NCI-H2227 (cell line): Measurements from ENCODE around the gene RTN4.

ENCODE experiments used
- DNase-seq: peaks from one replicate; lab custom pipeline; 2025; ENCODE audit not compliant: unreplicated experiment; lab: John Stamatoyannopoulos, UW

RTN4 gene

DNA sequence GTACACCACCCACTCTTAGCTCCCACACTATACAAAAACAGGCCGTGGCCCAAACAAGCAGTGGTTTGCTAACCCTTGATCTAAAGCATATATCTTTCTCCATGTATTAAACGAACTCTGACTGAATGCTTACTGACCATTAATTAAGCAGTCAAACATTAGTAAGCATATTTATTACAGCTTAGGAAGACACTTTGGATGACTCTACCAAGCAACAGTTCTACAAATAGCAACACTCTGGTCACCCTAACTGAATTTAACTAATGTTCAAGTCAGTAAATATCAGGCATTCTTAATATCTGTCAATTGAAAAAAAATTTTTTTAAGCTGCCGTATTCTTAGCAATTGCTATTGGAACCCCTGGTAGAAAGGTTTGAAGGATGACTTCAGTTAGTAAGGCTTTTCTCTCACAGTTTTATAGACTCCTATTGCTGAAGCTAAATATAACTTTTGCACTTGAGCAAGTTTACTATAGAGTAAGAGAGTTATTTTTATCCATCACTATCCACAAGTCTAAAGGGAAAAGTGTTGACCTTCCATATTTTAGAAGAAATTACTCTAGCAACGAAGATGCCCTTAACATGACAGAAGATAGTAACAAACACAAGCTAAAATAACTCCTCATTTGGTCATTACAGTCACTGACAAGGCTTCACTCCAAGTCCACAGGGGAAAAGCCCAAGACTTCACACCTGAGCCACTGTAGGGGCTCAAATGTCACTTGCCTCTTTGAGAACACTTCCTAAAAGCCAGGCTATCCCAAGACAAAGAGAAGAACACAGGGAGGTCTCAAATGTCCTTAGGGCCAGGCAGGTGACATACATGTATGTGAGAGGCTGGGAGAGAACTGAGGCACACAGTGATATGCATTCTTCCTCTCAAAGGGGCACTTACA is 74.4 kb downstream of the RTN4 start:
- DNase-seq: no peak

GRCh38 chr2:54975175-54975574 is 75.1 kb downstream of the RTN4 start:
- no peak for DNase-seq

GRCh38 chr2:54969940-54970338 is 80.3 kb downstream of the RTN4 start:
- DNase-seq: no peak

- DNase-seq: no peak
These were observed 80.8 kb downstream of the RTN4 start for GRCh38 chr2:54969295-54969939.

GRCh38 chr2:54968561-54969218 is 81.6 kb downstream of the RTN4 start:
- DNase-seq: no peak

GRCh38 chr2:54967759-54968365 is 82.4 kb downstream of the RTN4 start:
- DNase-seq: no peak

DNA sequence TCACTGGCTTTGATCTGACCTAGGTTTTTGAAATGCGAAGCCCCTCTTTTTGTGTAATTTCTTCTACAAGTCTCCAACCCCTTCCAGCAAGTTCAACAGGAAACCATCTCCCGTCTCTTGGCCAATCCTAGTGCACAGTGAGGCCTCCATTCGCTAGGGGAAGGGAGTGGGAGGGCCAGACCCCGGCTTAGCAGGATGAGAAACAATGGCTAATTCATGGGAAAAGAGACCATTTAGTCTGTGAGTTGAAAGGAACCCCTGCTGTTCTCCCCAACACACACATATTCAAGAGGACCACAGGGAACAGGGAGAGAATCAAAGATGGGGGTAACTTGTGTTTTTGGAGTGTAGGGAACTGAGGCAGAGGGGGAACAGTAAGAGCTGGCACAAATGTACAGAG is 83.0 kb downstream of the RTN4 start:
- no peak for DNase-seq

- DNase-seq: no peak
These were observed 83.4 kb downstream of the RTN4 start for GRCh38 chr2:54966837-54967236.

DNA sequence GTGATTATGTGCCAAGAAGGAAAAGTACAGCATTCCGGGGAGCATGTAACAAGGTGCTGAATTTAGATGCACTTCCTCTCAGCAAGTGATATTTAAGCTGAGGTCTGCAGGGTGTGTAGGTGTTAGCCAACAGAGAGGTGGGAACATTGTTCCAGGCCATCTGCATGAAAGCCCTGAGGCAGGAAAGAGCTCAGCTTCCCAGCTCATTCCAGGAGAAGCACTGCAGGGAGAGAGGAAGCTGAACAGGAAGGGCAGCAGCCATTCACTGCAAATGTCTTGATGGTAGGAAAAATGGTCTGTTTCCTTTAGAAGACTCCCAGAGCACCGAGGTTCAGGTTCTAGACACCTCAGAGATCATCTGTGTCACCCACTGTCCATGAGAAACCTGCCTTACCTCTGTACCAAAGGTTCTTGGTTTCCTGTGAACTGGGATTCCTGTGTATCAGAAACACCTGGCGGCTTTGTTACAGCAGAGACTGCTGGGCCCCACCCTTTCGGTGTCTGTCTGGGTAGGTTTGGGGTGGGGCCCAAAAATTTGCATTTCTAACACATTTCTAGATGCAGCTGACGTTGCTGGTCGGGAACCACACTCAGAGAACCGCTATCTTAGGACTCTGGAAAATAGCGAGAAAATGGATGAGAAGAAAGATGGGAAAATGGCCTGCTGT is 84.0 kb downstream of the RTN4 start:
- no peak for DNase-seq

DNA sequence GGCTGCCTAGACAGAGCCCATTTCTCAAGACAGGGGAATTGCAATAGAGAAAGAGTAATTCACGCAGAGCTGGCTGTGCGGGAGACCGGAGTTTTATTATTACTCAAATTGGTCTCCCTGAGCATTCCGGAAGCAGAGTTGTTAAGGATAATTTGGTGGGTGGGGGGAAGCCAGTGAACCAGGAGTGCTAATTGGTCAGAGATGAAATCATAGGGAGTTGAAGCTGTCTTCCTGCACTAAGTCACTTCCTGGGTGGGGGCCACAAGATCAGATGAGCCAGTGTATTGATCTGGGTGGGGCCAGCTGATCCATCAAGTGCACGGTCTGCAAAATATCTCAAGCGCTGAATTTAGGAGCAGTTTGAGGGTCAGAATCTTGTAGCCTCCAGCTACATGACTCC is 84.8 kb downstream of the RTN4 start:
- DNase-seq: no peak

- DNase-seq: no peak
These were observed 85.4 kb downstream of the RTN4 start for GRCh38 chr2:54964816-54965215.

- DNase-seq: no peak
These were observed 86.0 kb downstream of the RTN4 start for GRCh38 chr2:54964271-54964670.

DNA sequence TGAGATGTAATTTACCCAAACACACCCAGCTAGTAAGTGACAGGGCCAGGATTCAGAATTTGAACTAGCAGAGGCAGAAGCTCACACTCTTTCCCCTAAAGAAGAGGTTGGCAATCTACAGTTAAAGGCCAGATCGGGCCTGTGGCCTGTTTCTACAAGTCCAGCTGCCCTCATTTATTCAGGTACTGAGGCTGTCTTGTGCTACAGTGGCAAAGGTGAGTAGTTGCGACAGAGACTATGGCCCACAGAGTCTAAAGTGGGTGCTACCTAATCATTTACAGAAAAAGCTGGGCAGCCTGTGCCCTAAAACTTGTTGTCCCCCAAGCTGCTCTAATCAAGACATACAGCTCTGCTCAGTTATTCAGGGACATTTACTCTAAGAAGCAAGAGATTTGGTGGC is 86.8 kb downstream of the RTN4 start:
- no peak for DNase-seq

GRCh38 chr2:54962935-54963440 is 87.3 kb downstream of the RTN4 start:
- DNase-seq: no peak

DNA sequence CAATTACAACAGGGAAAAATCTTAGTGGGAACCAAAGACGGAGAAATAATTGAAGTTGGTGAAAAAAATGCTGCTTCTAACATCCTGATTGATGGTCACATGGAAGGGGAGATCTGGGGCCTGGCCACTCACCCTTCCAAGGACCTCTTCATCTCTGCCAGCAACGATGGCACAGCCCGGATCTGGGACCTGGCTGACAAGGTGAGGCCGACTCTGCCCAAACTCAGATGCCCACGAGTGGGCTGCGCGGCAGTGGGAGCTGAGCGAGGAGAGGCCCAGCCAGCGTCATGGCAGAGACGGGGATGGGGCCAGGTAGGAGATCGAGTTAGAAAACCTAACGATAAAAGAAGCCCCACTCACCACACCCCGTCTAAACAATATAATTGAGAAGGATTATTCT is 87.7 kb downstream of the RTN4 start:
- no peak for DNase-seq

DNA sequence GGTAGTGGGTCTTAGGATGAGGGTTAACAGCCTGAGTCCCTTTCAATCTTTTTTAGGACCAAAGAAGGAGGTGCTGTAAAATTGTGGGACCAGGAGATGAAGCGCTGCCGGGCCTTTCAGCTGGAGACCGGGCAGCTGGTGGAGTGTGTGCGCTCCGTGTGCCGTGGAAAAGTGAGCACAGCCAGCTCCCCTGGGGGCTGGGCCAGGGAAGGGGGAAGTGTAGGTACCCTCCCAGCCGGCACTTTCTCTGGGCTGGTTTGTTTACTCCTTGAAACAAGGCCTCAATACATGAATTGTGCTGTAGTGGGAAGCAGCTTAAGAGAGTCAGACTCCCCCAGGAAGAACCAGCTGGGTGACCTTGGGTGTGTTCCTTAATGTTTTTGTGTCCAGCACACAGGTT is 90.1 kb downstream of the RTN4 start:
- no peak for DNase-seq

DNA sequence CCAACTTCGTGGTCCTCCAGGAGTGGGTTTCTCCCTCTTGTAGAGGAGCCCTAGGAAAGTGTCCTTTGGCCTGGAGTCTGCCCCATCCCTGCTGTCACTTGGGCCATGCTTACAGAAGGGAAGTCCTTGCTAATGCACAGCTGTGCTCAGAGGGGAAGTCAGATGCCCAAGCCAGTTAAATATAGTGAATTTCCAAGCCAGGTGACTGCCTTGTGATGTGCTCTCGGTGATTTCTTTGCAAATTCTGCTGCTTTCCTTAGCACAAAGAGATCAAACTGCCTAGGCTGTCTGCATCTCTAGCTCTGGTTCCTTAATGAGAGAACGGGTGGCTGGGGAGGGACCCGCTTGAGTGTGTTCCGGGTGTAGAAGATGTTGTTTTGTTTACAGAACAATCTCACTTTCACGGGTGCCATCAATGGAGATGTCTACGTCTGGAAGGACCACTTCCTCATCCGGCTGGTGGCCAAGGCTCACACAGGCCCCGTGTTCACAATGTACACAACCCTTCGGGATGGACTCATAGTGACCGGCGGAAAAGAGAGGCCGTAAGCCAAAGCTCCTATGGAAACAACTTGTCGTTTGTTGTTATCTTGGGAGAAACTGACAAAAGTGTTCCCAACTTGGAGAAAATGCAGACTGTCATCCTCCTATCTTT is 91.4 kb downstream of the RTN4 start:
- DNase-seq: no peak

- no peak for DNase-seq
These were observed 92.8 kb downstream of the RTN4 start for GRCh38 chr2:54957321-54957999.

DNA sequence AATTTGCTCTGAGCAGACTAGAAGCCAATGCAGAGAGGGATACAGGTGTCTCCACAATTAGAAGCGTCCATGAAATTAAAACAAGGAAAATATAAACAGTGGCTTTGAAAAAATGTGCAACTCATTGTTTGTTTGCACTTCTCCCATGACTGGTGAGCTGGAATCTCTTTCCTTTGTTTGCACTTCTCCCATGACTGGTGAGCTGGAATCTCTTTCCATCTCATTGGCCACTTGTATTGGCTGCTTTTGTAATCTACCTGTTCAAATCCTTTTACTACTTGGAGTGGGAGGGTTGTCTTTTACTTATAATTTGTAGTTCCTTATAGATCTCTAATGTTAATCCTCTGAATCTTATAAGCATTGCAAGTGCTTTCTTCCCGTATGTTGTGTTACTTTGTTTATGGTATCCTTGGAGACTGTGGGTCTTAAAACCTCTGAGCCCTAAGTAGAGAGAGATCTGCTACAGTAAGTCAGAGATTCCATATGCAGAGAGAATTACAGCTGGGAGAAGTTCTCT is 94.1 kb downstream of the RTN4 start:
- DNase-seq: no peak
